CD4-positive, alpha-beta T cell treated with Interleukin-15 for 1 hour (primary cell): ENCODE data around the gene S1PR3.

Experiments used
- DNase-seq: peaks from one replicate; pipeline ENCODE4 v3.0.0-alpha.2; 2020

S1PR3 gene

GRCh38 chr9:89039664-89040063 lies 48.4 kb downstream of the S1PR3 start:
- DNase-seq: no peak

GRCh38 chr9:89042984-89043383 lies 51.7 kb downstream of the S1PR3 start:
- no peak for DNase-seq

DNA sequence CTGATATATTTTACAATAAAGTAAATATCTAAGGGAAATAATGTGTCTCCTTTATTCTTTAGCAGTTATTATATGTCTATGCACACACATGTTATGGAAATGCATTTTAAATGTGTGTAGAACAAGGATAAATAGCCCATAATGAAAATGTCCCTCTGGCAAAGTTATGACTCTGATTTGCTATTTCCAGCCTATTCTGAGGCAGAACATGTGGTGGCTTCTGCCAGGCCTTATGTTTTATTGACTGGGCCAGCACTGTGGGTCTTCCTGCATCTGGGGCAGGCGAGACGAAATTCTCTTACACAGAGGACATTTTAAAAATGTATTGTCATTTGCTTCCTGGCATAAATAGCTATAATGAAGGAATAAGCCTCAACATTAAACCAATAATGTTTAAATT lies 52.8 kb downstream of the S1PR3 start:
- DNase-seq: no peak

GRCh38 chr9:89044881-89045280 lies 53.6 kb downstream of the S1PR3 start:
- no peak for DNase-seq

DNA sequence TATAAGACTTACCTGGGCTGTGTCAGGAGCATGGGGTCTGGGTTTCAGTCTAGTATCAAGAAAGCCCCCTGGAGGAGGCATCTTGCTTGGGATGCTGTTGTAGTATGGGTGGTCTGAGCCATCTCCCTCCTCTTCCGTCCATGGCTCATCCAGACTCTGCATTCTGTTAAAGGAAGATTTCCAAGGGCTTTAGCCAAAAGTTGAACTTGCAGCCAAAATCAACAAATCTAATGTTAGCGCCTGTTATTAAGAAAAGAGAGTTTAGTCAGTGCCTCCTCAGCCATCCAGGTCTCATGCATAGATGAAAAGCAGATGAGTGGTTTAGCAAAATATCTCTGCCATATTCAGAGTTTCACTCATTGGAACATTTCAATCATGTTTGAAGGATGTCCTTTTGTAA lies 55.6 kb downstream of the S1PR3 start:
- no peak for DNase-seq

GRCh38 chr9:89047667-89048066 lies 56.4 kb downstream of the S1PR3 start:
- no peak for DNase-seq

DNA sequence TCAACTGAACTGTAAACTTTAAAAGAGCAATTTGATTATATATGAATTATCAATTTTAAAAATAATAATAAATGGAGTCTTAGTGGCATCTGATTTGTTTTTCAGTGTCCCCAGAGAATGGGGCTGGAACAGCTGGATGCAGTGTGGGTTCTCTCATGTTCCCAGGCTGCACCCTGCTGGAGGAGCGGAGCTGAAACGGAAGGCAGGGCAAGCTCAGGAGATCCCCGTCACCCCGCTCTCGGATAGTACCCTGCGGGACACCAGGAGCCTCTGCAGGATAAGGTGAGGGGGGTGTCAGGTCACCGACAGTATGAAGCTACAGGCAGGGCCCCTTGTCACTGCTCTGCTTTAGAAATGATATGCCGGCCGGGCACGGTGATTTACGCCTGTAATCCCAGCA lies 57.3 kb downstream of the S1PR3 start:
- DNase-seq: no peak

DNA sequence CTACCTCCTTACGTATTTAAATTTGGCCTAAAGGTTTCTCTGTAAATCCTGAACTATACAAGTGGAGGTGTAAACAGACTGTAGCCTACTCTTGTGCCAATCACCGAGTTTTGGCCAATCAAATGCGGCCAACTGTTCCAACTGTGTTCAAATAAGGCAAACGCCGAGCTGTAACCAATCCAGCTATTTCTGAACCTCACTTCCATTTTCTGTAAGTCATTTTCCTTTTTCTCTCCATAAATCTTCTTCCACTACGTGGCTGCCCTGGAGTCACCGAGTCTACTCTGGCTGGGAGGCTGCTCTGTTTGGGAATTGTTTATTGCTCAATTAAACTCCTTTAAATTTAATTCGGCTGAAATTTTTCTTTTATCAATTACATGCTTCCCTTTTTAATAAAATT lies 58.4 kb downstream of the S1PR3 start:
- no peak for DNase-seq

DNA sequence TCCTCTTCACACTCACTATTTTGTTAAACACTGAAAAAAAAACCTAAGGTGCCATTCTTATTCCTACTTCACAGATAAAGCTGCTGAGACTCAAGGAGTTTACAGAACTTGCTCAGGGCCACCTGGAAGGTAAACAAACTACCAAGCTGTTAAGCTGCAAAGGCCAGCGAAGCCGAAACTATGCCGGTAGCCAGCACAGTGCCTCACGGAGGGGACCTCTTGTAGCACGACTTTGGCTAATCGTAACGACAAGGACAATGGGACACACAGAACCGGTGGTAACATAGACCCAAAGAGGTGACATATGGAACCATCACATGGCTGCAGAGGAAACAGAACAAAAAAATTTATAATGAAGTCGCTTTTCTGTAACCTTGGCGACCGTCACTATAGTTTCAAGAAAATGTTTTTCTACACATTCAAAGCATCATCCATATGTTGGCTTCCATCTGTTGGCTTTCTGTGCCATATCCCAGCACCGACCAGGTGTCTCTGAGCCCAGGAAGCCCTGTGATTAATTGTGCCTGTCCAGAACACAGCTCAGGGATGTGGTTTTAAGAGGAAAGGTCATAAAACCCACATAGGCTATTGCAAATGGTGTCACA lies 60.3 kb downstream of the S1PR3 start:
- DNase-seq: no peak

DNA sequence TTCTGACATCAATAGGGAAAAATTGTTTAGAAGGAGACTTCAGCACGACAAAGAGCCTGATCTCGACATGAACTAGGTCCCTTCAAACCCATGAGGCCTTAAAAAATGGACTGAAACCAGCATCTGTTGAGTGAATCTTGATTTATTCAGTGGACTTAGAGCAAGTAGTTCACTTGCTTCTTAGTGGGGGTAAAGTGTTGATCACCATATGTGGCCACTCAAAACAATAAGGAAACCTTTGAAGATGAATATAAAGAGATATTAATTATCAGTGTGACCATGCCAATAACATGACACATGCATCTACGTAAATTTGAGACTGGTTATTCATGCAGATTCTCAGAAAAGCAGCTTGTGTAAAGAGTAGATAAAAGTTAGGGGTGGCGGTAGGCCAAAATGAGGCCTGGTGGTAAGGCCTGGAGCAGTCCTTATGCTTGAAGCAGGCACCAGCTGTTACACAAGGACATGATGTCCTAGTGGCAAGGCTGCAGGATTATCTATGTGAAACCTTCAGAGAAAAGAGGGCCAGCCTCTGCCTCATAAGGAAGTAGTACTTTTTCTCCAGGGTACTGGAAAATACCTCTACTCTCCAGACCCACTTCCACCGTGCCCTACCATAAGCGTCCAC lies 61.3 kb downstream of the S1PR3 start:
- no peak for DNase-seq

DNA sequence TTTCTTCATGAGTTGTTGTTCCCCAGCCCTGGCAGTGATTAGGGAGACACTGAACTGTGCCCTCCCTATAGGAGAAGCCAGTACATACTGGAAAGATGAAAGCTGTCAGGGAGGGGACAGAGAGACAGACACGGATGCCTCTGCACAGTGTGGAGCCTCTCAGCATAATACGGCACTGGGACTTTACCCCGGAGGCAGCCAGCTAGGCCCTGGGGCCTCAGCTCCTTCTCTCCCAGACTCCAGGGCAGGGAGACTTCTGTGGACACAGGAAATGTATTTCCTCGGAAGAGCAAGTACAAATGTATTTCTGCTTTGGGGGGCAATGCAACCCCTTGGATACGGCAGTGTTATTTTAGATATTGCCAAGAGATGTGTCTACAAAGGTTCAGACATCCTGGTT lies 62.0 kb downstream of the S1PR3 start:
- DNase-seq: no peak
